Ureter (tissue), 1 donor: ENCODE results near the gene ROR2. TPM values are rescaled to one million over a fixed set of nuclear protein-coding genes. Genes with fewer than 3 reads are reported as not detected.
A peak's percentile ranks its signal among the peaks of the same experiment; 100 is the strongest.

Experiments used
- DNase-seq: peaks from one replicate; pipeline ENCODE4 v3.0.0-alpha.2; 2020; ENCODE audit warnings: low spot score
- total RNA-seq: library from RNA; stranded (reverse); gene quantifications from one replicate; pipeline ENCODE4 v1.2.4, GENCODE V29; 2023
- donor health status: DM: yes; HTN: yes; CAD: no.

Gene ROR2
- total RNA-seq, 1 donor from 2014 or later = 16.7 TPM

GRCh38 chr9:91818647-91819403 lies 131.2 kb downstream of the ROR2 start:
- no peak for DNase-seq

GRCh38 chr9:91818225-91818585 lies 131.8 kb downstream of the ROR2 start:
- no peak for DNase-seq

GRCh38 chr9:91817493-91818224 lies 132.4 kb downstream of the ROR2 start:
- DNase-seq = no peak

- DNase-seq = no peak
Measured at GRCh38 chr9:91817106-91817492, 132.9 kb downstream of the ROR2 start.

- DNase-seq = no peak
Measured at GRCh38 chr9:91816356-91816755, 133.7 kb downstream of the ROR2 start.

- no peak for DNase-seq
Measured at GRCh38 chr9:91815896-91816295, 134.1 kb downstream of the ROR2 start.

GRCh38 chr9:91814753-91815152 lies 135.3 kb downstream of the ROR2 start:
- no peak for DNase-seq

- DNase-seq = peak; percentile 22
Measured at GRCh38 chr9:91814201-91814600, 135.8 kb downstream of the ROR2 start.

- peak; percentile 32 for DNase-seq
Measured at GRCh38 chr9:91813176-91813795, 136.7 kb downstream of the ROR2 start.

GRCh38 chr9:91812191-91812590 lies 137.8 kb downstream of the ROR2 start:
- DNase-seq = peak; percentile 17

GRCh38 chr9:91811024-91811909 lies 138.8 kb downstream of the ROR2 start:
- peak; percentile 28 for DNase-seq

GRCh38 chr9:91810286-91810905 lies 139.6 kb downstream of the ROR2 start:
- peak; percentile 35 for DNase-seq

GRCh38 chr9:91809581-91810285 lies 140.3 kb downstream of the ROR2 start:
- peak; percentile 40 for DNase-seq

GRCh38 chr9:91807643-91808246 lies 142.3 kb downstream of the ROR2 start:
- peak; percentile 13 for DNase-seq

- peak; percentile 12 for DNase-seq
Measured at GRCh38 chr9:91805031-91805430, 145.0 kb downstream of the ROR2 start.

GRCh38 chr9:91803970-91804752 lies 145.9 kb downstream of the ROR2 start:
- DNase-seq = peak; percentile 27

GRCh38 chr9:91803151-91803940 lies 146.7 kb downstream of the ROR2 start:
- peak; percentile 7 for DNase-seq

- DNase-seq = peak; percentile 29
Measured at GRCh38 chr9:91802391-91802790, 147.6 kb downstream of the ROR2 start.
